Hindlimb muscle (tissue), 1 donor: ENCODE data around the gene CDH4. TPM values are rescaled to one million over a fixed set of nuclear protein-coding genes. Genes with fewer than 3 reads are reported as not detected.

Experiments
- DNase-seq: peaks from one replicate; pipeline ENCODE4 v3.0.0-alpha.2; 2013
- polyA plus RNA-seq: library from polyadenylated mRNA; unstranded; fragments of 120-200 nt; gene quantifications from one replicate; pipeline ENCODE4 v1.2.1, GENCODE V29; 2013; ENCODE audit not compliant: insufficient read length

CDH4 gene
- polyA plus RNA-seq, 1 donor: 1.0 TPM

- no peak for DNase-seq
These were observed 285.4 kb downstream of the CDH4 start for GRCh38 chr20:61537239-61538182.

GRCh38 chr20:61538183-61538942 lies 286.3 kb downstream of the CDH4 start:
- DNase-seq: no peak

GRCh38 chr20:61538943-61539265 lies 286.8 kb downstream of the CDH4 start:
- no peak for DNase-seq

GRCh38 chr20:61539706-61540360 lies 287.8 kb downstream of the CDH4 start:
- no peak for DNase-seq

- no peak for DNase-seq
These were observed 289.5 kb downstream of the CDH4 start for GRCh38 chr20:61541537-61541936.

- no peak for DNase-seq
These were observed 291.0 kb downstream of the CDH4 start for GRCh38 chr20:61543086-61543485.

- no peak for DNase-seq
These were observed 292.1 kb downstream of the CDH4 start for GRCh38 chr20:61543931-61544745.

- DNase-seq: no peak
These were observed 293.1 kb downstream of the CDH4 start for GRCh38 chr20:61544910-61545889.

- DNase-seq: no peak
These were observed 294.6 kb downstream of the CDH4 start for GRCh38 chr20:61546641-61547040.

GRCh38 chr20:61548069-61548468 lies 296.0 kb downstream of the CDH4 start:
- no peak for DNase-seq

- DNase-seq: no peak
These were observed 297.8 kb downstream of the CDH4 start for GRCh38 chr20:61549865-61550264.

GRCh38 chr20:61551401-61551800 lies 299.3 kb downstream of the CDH4 start:
- no peak for DNase-seq

- no peak for DNase-seq
These were observed 302.6 kb downstream of the CDH4 start for GRCh38 chr20:61554617-61555016.

- no peak for DNase-seq
These were observed 303.5 kb downstream of the CDH4 start for GRCh38 chr20:61555566-61555965.

- DNase-seq: no peak
These were observed 304.1 kb downstream of the CDH4 start for GRCh38 chr20:61556111-61556510.

GRCh38 chr20:61556673-61557072 lies 304.6 kb downstream of the CDH4 start:
- no peak for DNase-seq

GRCh38 chr20:61557621-61558020 lies 305.6 kb downstream of the CDH4 start:
- no peak for DNase-seq

GRCh38 chr20:61558726-61559125 lies 306.7 kb downstream of the CDH4 start:
- DNase-seq: no peak

GRCh38 chr20:61559706-61560315 lies 307.8 kb downstream of the CDH4 start:
- no peak for DNase-seq

GRCh38 chr20:61560361-61560853 lies 308.3 kb downstream of the CDH4 start:
- no peak for DNase-seq
